NCI-H2196 (cell line): ENCODE results near the gene TXNRD3.

Source experiments
- DNase-seq: peaks from one replicate; lab custom pipeline; 2025; ENCODE audit not compliant: unreplicated experiment; lab: John Stamatoyannopoulos, UW

TXNRD3 gene

DNA sequence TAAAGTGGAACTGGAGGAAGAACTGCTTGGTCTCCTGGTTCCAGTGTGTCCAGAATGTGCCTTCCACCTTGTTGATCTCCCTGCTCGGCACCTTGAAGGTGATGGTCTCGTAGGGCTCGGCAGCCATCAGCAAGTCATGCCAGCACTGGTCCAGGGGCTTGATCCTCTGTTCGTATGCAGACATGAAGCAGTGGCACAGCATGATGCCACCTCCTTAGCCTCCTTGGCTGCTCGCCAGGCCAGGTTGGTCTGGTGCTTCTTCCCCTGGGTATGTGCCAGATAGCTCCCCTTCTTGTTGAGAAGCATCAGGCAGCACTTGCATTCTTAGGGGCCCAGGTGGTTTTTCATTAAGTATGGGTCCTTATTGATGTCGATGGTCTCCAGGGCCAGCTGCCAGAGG is 17.8 kb upstream of the TXNRD3 start:
- DNase-seq, result no peak

DNA sequence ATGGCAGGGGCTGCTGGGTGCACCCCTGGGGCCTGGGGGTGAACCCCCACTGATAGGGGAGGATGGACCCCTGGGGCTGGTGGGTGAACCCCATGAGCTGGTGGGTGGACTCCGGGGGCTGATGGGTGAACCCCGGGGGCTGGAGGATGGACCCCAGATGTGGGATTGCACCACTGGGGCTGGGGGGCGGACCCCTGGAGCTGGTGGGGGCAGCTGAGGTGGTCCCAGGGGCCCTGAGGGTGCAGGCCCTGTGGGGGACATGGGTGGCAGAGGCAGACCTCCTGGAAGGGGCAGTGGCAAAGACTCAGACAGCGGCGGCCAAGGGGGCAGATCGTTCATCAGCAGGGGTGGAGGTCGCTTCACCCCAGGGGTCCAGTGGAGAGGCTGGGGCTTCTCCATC is 17.4 kb upstream of the TXNRD3 start:
- no peak for DNase-seq

GRCh38 chr3:126671521-126671920 is 16.6 kb upstream of the TXNRD3 start:
- DNase-seq, result no peak

- DNase-seq, result no peak
These were observed 13.8 kb upstream of the TXNRD3 start for GRCh38 chr3:126668450-126669401.

- no peak for DNase-seq
These were observed 12.9 kb upstream of the TXNRD3 start for GRCh38 chr3:126667631-126668449.

GRCh38 chr3:126666658-126667528 is 12.0 kb upstream of the TXNRD3 start:
- no peak for DNase-seq

DNA sequence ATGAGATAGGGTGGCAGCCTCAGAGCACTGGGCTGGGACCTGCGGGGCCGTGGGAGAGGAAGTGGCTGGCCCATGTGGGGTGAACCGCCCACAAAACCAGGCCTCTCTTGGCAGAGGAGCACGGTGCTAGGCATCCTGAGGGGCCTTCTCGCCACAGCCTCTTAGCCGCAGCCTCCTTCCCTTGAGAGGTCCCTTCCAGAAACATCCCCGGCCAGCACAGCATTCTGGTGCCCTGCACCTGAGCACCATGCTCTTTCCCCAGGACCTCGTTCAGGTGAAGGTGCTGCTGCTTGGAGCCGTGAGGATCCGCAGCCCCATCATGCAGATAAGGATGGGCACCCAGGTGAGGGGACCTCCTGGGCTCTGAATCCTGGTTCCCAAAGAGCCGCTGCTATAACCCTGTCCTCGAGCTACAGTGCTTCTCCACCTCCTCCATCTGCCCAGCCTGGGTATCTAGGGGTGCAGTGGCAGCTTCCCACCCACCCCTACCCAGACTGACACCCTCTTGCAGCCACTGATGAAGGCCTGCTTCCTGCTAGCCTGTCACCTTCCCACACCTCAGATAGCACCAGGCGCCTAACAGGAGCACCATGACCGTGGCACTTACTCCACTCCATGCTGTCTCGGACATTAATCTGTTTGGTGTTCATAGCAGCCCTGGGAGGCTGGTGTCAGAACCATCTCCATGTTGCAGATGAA is 11.2 kb upstream of the TXNRD3 start:
- DNase-seq, result no peak

GRCh38 chr3:126665221-126665936 is 10.5 kb upstream of the TXNRD3 start:
- DNase-seq, result no peak

DNA sequence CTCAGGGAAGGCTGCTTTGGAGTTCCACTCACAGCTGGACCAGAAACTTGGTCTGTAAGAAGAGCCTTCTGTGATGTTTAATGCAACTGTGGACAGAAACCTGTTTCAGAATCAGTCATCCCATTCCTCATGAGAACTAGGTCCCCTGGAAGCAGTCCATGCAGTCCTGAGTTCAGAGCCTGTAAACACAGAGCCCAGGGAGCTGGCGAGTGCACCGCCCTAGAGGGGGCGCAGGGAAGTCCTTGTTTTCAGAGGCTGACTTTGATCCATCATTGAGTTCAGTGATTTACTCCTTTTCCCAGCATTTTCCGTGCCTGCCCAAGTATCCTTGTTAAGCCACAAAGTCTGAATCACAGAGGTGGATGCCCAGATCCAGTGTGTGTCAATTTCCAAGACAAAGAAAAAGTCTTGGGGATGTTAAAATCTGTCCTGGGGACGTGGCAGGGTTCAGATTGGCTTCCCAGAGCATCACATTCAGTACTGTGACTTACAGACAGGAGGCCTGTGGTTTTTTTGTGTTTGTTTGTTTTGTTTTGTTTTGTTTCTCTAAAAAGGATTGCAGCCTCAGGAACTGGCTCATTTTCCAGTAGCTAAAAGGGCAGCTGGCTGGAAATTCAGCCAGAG is 9.8 kb upstream of the TXNRD3 start:
- no peak for DNase-seq

- no peak for DNase-seq
These were observed 8.8 kb upstream of the TXNRD3 start for GRCh38 chr3:126663750-126664149.

DNA sequence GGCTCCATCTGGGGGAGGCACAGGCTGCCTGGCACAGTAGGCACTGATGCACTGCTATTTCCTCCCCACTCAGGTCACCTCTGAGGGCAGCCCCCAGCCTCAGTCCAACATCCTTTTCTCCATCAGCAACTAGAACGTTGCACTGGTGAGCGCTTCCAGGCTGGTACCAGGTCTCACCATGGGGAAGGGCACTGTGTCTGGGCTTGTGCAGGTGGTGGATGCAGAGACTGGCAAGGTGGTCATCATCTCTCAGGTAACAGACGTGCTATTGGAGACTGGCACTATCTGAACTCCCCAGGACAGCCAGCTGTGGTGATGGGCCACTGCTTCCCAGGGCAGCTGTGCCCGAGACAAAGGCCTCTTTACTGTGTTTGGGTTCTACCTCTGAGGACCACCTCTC is 8.3 kb upstream of the TXNRD3 start:
- DNase-seq, result no peak

GRCh38 chr3:126661532-126662364 is 6.8 kb upstream of the TXNRD3 start:
- no peak for DNase-seq

DNA sequence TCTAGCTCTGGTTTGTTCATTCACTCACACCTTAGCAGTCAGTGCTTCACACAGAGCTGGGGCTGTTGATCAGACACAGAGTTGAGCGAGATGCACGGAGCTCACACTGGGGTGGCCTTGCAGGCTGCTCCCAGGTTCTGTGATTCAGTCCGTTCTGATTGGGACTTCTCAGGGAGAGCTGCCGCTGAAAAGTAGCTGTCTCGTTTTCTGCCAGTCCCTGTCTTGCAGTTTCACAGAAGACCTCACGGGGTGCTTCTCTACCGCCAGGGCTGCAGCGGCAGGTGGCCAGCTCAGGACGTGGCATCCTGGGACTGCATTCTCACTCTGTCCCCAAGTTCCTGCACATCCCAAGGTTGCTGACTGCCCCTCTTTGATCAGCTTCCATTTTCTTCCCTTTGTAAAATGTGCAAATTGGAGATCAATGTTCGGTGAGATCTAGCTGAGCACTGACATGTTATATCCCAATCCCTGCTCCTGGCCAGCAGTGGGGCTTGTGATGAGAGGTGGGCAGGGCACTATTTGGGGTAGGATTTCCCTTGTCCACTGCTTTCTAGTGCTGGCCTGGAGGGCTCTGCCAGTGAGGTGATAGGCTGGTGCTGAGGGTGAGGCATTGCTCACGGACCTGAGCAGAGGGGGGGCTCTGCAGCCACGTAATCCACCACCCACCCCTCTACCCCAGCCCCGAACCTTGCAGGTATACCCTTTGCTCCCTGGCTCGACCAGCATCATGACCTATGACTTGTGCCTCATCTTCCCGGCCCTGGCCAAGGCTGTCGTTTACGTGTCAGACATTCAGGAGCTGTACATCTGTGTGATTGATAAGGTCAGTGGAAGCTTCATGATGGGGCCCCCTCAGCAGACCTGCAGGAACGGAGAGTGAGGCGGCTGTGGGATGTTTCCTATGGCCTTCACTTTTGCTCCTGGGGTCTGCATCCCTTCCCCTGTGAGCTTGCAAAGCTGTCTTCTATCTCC is 5.3 kb upstream of the TXNRD3 start:
- no peak for DNase-seq

- DNase-seq, result no peak
These were observed 3.7 kb upstream of the TXNRD3 start for GRCh38 chr3:126658584-126658983.

- DNase-seq, result no peak
These were observed 3.0 kb upstream of the TXNRD3 start for GRCh38 chr3:126657901-126658300.

DNA sequence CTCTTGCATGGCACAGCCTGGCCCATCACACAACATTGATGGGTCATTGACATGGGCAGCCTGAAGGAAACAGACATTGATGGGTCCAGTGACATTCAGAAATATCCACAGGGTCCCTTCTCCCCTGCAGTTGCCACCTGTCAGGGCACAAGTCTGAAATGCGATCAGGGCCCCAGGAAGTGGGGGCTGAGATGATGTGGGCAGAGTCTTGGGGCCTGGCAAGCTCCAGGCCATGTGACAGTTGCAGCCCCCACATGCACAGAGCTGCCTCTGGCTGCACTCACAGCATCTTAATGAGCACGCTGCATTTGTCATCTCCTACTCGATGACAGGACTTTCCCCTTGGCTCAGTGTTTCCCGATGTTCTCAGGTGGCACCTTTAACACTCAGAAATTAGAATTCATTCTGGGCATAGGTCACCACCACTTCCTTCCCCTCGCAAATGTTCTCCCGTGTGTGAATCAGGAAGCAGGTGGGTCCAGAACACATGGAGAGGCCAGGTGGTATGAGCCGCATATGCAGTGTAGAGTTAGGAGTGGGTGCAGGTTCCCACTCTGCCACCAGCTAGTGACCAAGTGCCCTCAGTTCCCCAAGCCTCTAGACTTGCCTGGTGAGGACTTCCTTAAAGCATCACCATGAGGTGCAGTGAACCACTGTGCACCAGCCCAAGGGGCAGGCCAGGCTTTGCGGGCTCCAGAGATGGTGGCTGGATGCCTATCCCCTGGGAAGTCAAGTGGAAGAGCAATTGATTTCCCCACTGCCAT is 1.6 kb upstream of the TXNRD3 start:
- DNase-seq, result no peak

- no peak for DNase-seq
These were observed 963 bp upstream of the TXNRD3 start for GRCh38 chr3:126655887-126656286.
